ENCODE measurements around the gene ALAD.

Gene ALAD

GRCh38 chr9:113349066-113349444, 52.0 kb downstream of the ALAD start:
- no peak for DNase-seq (ENCODE audit: low spot score)

- no peak for DNase-seq (ENCODE audit: low spot score)
These were observed 52.6 kb downstream of the ALAD start for GRCh38 chr9:113348437-113348836.

DNA sequence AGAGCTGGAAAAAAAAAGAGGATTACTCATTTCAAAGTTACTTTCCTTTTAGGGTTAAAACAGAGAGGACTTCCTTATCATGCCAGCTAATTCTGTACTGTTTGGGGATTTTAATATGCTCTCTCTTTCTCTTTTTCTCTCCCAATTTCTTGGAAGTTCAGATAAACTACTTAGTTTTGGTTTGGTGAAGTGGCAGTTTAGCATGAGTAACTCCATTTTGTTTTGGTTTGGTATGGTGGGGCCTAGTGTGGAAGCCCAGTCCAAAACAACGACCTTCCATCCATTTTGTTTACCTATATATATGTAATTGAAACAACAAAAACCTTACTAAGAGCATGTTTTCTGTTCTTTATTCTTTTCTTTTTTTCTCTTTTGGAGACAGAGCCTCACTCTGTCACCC, 55.4 kb downstream of the ALAD start:
- DNase-seq (ENCODE audit: low spot score), result no peak

DNA sequence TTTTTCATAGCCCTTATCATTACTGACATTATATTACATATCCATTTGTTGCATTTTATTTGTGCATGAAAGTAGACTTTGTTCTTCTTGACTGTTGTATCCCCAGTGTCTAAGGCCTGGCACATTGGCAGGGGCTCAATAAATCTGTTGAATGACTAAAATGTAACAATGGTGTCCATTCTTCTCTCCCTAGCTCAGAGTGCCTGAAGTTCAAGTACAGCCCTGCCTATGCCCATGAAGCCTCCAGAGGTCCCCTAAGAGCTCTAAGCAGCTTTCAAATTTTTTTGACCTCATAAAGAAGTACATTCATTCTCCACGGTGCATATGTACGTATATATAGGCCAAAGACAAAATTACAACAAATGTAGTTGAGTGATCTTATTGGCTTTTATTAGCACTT, 55.9 kb downstream of the ALAD start:
- DNase-seq (ENCODE audit: low spot score), result no peak

DNA sequence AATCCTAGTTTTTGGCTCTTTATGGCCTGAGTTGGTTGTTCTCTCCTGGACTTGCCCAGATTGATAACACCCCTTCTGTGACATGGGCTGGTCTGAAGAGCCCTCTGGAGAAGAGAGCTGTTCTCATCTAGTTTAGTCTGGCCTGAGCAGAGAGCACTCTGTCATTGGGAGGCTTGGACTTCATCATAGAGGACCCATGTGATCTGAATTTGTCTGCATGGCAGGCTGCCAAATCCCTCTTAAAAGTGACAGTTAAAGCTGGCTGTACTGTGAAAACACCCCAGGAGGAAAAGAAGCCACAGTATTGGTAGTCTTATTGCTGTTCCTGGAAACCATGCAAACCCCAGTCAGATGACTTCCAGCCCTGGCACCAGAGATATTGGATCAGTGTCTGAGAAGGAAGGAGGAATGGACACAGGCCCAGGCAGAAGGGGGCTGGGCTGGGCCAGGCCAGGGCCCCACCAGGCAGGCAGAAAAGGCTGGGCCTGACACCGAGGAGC, 57.3 kb downstream of the ALAD start:
- DNase-seq (ENCODE audit: low spot score), result peak; percentile 55

DNA sequence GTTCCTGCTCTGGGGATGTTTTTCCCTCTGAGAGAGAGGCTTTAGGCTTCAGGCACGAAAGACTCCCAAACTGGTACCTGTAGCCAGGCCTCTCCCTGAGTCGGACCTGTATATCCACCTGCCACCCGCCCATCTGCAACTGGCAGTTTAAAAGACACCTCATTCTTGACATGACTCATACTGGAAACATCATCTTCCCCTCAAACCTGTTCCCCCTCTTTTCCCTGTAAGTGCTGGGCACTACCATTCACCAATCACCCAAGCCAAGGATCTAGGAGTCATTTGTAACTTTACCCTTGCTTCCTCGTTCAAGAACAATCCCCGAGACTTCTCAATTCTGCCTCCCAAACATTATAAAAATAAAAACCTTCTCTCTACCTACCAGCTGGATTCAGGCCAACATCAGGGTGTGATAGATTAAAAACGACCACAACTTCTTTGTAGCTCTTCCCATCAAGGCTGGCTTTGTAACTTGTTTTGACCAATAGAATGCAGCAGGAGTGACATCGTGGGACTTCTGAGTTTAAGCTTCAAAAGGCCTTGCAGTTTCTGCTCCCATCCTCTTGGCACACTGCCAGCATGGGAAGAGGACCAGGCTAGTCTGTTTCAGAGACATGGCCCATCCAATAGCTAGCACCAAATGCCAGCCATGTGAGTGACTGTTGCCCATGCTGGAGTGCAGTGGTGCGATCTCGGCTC, 59.2 kb downstream of the ALAD start:
- DNase-seq (ENCODE audit: low spot score), result no peak

DNA sequence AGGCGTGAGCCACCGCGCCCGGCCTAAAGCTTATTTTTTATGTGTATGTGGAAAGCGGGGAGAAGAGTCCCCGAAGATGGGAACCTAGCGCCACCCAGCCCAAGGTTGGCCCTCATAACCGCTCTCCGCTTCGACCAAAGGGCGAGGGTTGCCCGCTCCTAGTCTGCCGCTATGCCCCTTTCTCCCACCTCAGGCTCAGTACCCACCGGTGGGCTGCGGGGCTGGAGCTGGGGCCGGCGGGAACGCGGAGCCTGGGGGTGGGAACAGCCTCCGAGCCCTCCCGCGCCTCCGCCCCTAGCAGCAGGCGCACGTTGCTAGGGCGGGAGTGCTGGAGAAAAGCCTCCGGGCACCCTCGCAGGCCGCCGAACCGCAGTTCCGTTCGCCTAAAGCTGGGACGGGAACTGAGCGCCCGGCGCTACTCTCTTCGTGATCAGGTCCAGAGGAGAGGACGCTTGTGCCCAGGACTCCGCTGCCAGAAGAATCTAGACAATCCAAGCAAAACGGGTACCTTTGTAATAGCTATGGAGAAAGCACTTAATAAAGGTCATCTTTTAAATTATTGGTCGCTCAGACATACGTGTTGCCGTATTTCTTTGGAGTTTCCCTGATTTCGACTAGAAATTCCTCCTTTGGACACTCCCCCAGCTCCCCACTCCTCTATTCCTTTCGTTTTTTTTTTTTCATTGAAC, 60.9 kb downstream of the ALAD start, which contains the start of gene WDR31:
TSS of gene WDR31 (minus strand) at position 265 of the 689 bp plus-strand sequence. CDS start 8,253 bp downstream, outside the sequence.
- peak; percentile 97 for DNase-seq (ENCODE audit: low spot score)

DNA sequence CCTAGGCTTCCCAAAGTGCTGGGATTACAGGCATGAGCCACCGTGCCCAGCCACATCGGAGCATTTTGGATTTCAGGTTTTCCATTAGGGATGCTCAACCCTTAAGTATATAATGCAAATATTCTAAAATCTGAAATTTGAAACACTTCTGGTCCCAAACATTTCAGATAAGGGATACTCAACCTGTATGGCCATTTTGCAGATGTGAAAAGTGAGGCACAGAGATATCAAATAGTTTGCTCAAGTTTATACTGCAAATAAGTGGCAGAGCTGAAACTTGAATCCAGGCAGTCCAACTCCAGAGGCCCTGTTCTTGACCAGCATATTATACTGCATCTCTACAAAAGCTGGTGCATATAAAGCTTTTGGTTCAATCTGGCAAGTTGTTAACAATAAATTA, 63.4 kb downstream of the ALAD start:
- DNase-seq (ENCODE audit: low spot score), result no peak

All from GM03348 (cell line).